Activated naive CD4-positive, alpha-beta T cell treated with anti-CD3 and anti-CD28 coated beads, Interleukin-2, amount 10 ng/mL, durations not matched to agents 7 days and 5 days (primary cell): Measurements from ENCODE around the gene CRBN.

Experiments used
- CTCF ChIA-PET: fragments of 350-600 bp; sonication (Branson Sonifier 250); formaldehyde crosslinking; loops from one replicate; lab custom pipeline; 2021; ENCODE audit warnings: antibody characterized with exemption; lab: Charles Lee
- DNase-seq: peaks from one replicate; pipeline ENCODE4 v3.0.0-alpha.2; 2020
- H3K27ac Mint-ChIP-seq: one replicate; pipeline ENCODE4 v1.8.0; 2021; ENCODE audit warnings: mild to moderate bottlenecking, moderate library complexity, mixed read lengths
- H3K27me3 Mint-ChIP-seq: one replicate; pipeline ENCODE4 v1.8.0; 2021; ENCODE audit warnings: mild to moderate bottlenecking, mixed read lengths
- H3K36me3 Mint-ChIP-seq: one replicate; pipeline ENCODE4 v1.8.0; 2021; ENCODE audit warnings: mixed read lengths
- H3K4me1 Mint-ChIP-seq: one replicate; pipeline ENCODE4 v1.8.0; 2021; ENCODE audit warnings: mixed read lengths
- H3K4me3 Mint-ChIP-seq: one replicate; pipeline ENCODE4 v1.8.0; 2021; ENCODE audit warnings: mild to moderate bottlenecking, moderate library complexity, mixed read lengths
- H3K9me3 Mint-ChIP-seq: one replicate; pipeline ENCODE4 v1.8.0; 2021; ENCODE audit warnings: mixed read lengths

Gene CRBN

GRCh38 chr3:3154879-3155610, 24.4 kb downstream of the CRBN start:
- Mint-ChIP-seq H3K4me1 (no peaks in the 10 kb centered on the region), H3K9me3 (no peaks in the 10 kb centered on the region), H3K36me3 (peaks cover 66% of the 10 kb centered on the region), H3K4me3 (no peak overlapping the region), H3K27me3 (no peaks in the 10 kb centered on the region), H3K27ac (peak overlapping the region; percentile 67)
- no peak for DNase-seq
- CTCF ChIA-PET: interaction anchor here (1.2 kb wide), 1 partner anchor 10 kb away, joined by 3 read pairs; no protein-coding TSS in a partner anchor

DNA sequence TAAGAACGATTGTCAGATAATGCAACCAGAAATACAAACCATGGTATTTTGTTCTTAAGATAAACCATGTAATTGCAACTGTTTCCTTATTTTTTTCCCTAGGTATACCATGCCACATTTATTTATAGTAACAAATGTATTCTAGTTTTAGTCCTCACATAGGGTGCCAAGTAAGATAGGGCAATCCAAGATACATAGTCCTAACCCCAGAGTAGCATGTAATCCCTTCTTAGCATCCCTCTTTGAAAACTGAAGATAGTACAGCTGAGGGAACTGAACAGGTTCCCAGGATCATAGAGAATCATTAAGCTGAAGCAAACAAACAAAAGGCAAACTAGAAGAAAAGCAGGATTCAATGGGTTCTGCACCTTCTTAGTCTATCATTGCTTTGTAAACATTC, 28.0 kb downstream of the CRBN start:
- H3K36me3 Mint-ChIP-seq: peaks cover 58% of the 10 kb centered on the region
- H3K27me3 Mint-ChIP-seq: no peaks in the 10 kb centered on the region
- H3K27ac Mint-ChIP-seq: no peak overlapping the region

GRCh38 chr3:3149560-3149959, 29.9 kb downstream of the CRBN start:
- no peaks in the 10 kb centered on the region for H3K4me1 Mint-ChIP-seq
- CTCF ChIA-PET: interaction anchor here (0.9 kb wide), 1 partner anchor 8 kb away, joined by 4 read pairs; no protein-coding TSS in a partner anchor
- DNase-seq: no peak
- H3K27me3 Mint-ChIP-seq: no peaks in the 10 kb centered on the region
- H3K9me3 Mint-ChIP-seq: no peaks in the 10 kb centered on the region
- H3K36me3 Mint-ChIP-seq: peaks cover 63% of the 10 kb centered on the region
- H3K27ac Mint-ChIP-seq: no peak overlapping the region
- H3K4me3 Mint-ChIP-seq: no peak overlapping the region

More for the DNA sequence above, 28.0 kb downstream of the CRBN start:
- Mint-ChIP-seq H3K4me1 (no peaks in the 10 kb centered on the region), H3K9me3 (no peaks in the 10 kb centered on the region), H3K4me3 (no peak overlapping the region)
- no peak for DNase-seq
- CTCF ChIA-PET: interaction anchor here (1.7 kb wide), 1 partner anchor 9 kb away, joined by 4 read pairs; no protein-coding TSS in a partner anchor

DNA sequence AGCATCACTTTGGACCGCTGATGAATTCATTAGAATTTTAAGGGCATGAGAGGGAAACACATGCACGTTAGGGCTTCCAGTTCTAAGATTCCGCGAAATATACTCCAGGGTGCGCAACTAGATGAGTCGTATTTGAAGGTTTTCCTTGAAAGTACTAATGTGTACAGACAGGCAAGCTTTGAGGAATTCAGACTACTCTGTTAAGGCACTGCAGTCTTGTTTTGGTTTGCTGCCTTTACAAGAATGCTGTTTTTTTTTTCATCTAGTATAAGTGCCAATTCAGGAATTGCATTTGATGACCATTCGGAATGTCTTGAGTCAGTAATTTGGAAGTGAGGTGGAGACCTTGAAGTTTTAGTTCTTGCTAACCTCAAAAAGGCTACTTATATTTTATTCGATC, 33.7 kb downstream of the CRBN start:
- Mint-ChIP-seq H3K36me3 (peaks cover 60% of the 10 kb centered on the region), H3K27me3 (no peaks in the 10 kb centered on the region)
- CTCF ChIA-PET: no interaction called here

GRCh38 chr3:3141939-3142338, 37.6 kb downstream of the CRBN start:
- no peak for DNase-seq
- Mint-ChIP-seq H3K27ac (no peak overlapping the region), H3K27me3 (no peaks in the 10 kb centered on the region), H3K4me3 (no peak overlapping the region), H3K36me3 (peaks cover 71% of the 10 kb centered on the region), H3K4me1 (no peaks in the 10 kb centered on the region), H3K9me3 (no peaks in the 10 kb centered on the region)
- CTCF ChIA-PET: interaction anchor here (0.6 to 0.7 kb wide), 2 partner anchors 8 to 1327 kb away, joined by 3 to 4 read pairs; no protein-coding TSS in a partner anchor

More for the DNA sequence above, 33.7 kb downstream of the CRBN start:
- no peaks in the 10 kb centered on the region for H3K9me3 Mint-ChIP-seq
- no peak overlapping the region for H3K4me3 Mint-ChIP-seq
- no peaks in the 10 kb centered on the region for H3K4me1 Mint-ChIP-seq
- DNase-seq: no peak
- H3K27ac Mint-ChIP-seq: peak overlapping the region; percentile 52

GRCh38 chr3:3137526-3137925, 42.0 kb downstream of the CRBN start:
- no peaks in the 10 kb centered on the region for H3K9me3 Mint-ChIP-seq
- peaks cover 59% of the 10 kb centered on the region for H3K36me3 Mint-ChIP-seq
- CTCF ChIA-PET: no interaction called here
- no peak for DNase-seq
- H3K4me3 Mint-ChIP-seq: no peak overlapping the region
- peaks cover 26% of the 10 kb centered on the region for H3K4me1 Mint-ChIP-seq
- no peak overlapping the region for H3K27ac Mint-ChIP-seq
- no peaks in the 10 kb centered on the region for H3K27me3 Mint-ChIP-seq

- no peak for DNase-seq
- Mint-ChIP-seq H3K36me3 (peaks cover 54% of the 10 kb centered on the region), H3K27ac (peak overlapping the region; percentile 20), H3K27me3 (no peaks in the 10 kb centered on the region), H3K9me3 (no peaks in the 10 kb centered on the region), H3K4me3 (no peak overlapping the region), H3K4me1 (peaks cover 30% of the 10 kb centered on the region)
- CTCF ChIA-PET: interaction anchor here (0.6 kb wide), 1 partner anchor 65 kb away, joined by 3 read pairs; no protein-coding TSS in a partner anchor
Measured at GRCh38 chr3:3134750-3135448, 44.6 kb downstream of the CRBN start.

- Mint-ChIP-seq H3K27ac (no peak overlapping the region), H3K27me3 (no peaks in the 10 kb centered on the region), H3K36me3 (peaks cover 57% of the 10 kb centered on the region), H3K4me1 (peaks cover 41% of the 10 kb centered on the region), H3K9me3 (no peaks in the 10 kb centered on the region), H3K4me3 (no peak overlapping the region)
- DNase-seq: no peak
- CTCF ChIA-PET: interaction anchor here (1.0 kb wide), 1 partner anchor 13 kb away, joined by 3 read pairs; no protein-coding TSS in a partner anchor
Measured at GRCh38 chr3:3133500-3133899, 46.0 kb downstream of the CRBN start.

GRCh38 chr3:3129579-3129978, 49.9 kb downstream of the CRBN start:
- DNase-seq: no peak
- H3K36me3 Mint-ChIP-seq: peaks cover 46% of the 10 kb centered on the region
- CTCF ChIA-PET: interaction anchor here (0.9 to 1.3 kb wide), 3 partner anchors 17 to 41 kb away, joined by 3 to 4 read pairs (median 4); no protein-coding TSS in a partner anchor
- no peak overlapping the region for H3K27ac Mint-ChIP-seq
- no peak overlapping the region for H3K4me3 Mint-ChIP-seq
- no peaks in the 10 kb centered on the region for H3K27me3 Mint-ChIP-seq
- H3K4me1 Mint-ChIP-seq: peaks cover 51% of the 10 kb centered on the region
- no peaks in the 10 kb centered on the region for H3K9me3 Mint-ChIP-seq

- peak; percentile 40 for DNase-seq
- Mint-ChIP-seq H3K36me3 (peaks cover 35% of the 10 kb centered on the region), H3K9me3 (no peaks in the 10 kb centered on the region), H3K4me3 (peak overlapping the region; percentile 86), H3K4me1 (peaks cover 38% of the 10 kb centered on the region), H3K27me3 (no peaks in the 10 kb centered on the region), H3K27ac (peak overlapping the region; percentile 95)
- CTCF ChIA-PET: interaction anchor here (1.5 kb wide), 1 partner anchor 44 kb away, joined by 3 read pairs; no protein-coding TSS in a partner anchor
Measured at GRCh38 chr3:3127432-3128010, 52.0 kb downstream of the CRBN start.

DNA sequence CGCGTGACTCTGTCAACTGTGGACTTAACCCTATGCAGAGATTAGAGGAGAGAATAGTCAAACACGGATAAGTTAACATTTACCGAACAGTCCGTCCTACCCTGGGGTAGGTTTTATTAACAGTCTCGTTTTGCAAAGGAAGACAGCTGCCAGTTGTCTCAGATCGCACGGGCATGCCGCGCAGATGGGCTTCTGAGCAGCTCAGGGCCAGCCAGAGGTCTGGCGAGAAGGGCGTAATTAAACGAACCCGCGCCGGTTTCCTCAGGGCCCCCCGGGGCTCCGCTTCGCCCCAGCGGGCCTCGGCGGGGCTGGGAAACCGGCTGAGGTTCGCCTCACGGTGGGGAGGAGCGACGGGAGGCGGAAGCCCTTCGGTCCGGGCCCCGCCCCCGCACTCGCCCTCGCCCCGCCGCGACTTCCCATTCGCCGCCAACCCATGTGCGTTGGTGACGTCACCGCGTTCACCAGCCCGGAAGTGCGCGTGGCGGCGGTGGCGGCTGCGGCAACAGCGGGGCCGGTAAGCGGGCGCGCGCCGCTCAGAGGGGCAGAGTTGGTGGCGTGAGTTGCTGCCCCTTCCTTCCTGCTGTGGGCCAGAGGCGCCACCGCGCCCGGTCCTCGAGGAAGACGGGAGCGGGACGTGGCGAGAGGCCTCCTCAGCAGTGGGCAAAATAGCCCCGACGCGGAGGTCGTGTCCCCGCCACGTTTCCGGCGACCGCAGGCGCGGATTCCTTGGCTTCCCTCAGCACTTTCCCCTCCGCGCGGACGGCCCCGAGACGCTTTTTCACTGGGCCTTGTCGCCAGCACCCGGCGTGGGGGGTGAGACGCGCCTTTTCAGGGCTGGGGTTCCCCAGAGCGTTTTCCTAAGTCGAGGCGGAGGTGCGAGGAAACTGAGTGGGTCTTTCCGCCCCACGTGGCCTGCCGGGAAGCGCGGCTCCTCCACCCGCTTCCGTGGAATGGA, 52.7 kb downstream of the CRBN start, which contains the start of gene TRNT1:
TRNT1 (plus strand) TSS at position 464 of the 955 bp plus-strand sequence. CDS start 2,101 bp downstream, outside the sequence.
- peak within 1 kb of the TSS; percentile 95 for H3K27ac Mint-ChIP-seq
- no peaks in the 10 kb centered on the region for H3K9me3 Mint-ChIP-seq
- H3K4me1 Mint-ChIP-seq: peaks cover 38% of the 10 kb centered on the region
- H3K27me3 Mint-ChIP-seq: no peaks in the 10 kb centered on the region
- CTCF ChIA-PET: interaction anchor here (1.5 kb wide), 1 partner anchor 45 kb away, joined by 3 read pairs; no protein-coding TSS in a partner anchor
- peak; percentile 96 for DNase-seq
- H3K4me3 Mint-ChIP-seq: peak within 1 kb of the TSS; percentile 86
- H3K36me3 Mint-ChIP-seq: peaks cover 35% of the 10 kb centered on the region

DNA sequence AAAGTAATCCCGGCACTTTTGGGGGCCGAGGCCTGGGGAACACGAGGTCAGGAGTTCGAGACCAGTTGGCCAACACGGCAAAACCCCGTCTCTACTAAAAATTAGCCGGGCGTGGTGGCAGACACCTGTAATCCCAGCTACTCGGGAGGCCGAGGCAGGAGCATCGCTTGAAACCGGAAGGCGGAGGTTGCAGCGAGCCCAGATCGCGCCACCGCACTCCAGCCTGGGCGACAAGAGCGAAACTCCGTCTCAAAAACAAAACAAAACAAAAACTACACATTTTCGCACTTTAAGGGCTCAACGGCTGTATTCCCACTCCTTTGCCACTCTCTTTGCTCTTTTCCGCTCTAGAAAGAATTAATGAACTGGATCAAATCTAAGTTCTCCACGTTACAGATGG, 53.5 kb downstream of the CRBN start:
- DNase-seq: no peak
- peaks cover 4% of the 10 kb centered on the region for H3K27me3 Mint-ChIP-seq
- H3K36me3 Mint-ChIP-seq: peaks cover 30% of the 10 kb centered on the region
- peaks cover 38% of the 10 kb centered on the region for H3K4me1 Mint-ChIP-seq
- CTCF ChIA-PET: no interaction called here
- no peaks in the 10 kb centered on the region for H3K9me3 Mint-ChIP-seq
- peak overlapping the region; percentile 86 for H3K4me3 Mint-ChIP-seq
- H3K27ac Mint-ChIP-seq: peak overlapping the region; percentile 95

- no peaks in the 10 kb centered on the region for H3K36me3 Mint-ChIP-seq
- CTCF ChIA-PET: no interaction called here
- no peak overlapping the region for H3K27ac Mint-ChIP-seq
- peaks cover 12% of the 10 kb centered on the region for H3K27me3 Mint-ChIP-seq
- no peaks in the 10 kb centered on the region for H3K4me1 Mint-ChIP-seq
- no peaks in the 10 kb centered on the region for H3K9me3 Mint-ChIP-seq
- no peak for DNase-seq
- H3K4me3 Mint-ChIP-seq: no peak overlapping the region
Measured at GRCh38 chr3:3119393-3119851, 60.1 kb downstream of the CRBN start.
